Colonic mucosa (tissue), 4 donors: ENCODE results near the gene CABP4. TPM values are rescaled to one million over a fixed set of nuclear protein-coding genes. Genes with fewer than 3 reads are reported as not detected.
"Not testable (repeated sequence)": the region's sequence is repeated elsewhere in the genome, so short reads cannot be mapped to it uniquely, and the experiment has no call there.

Experiments used
- DNase-seq: peaks from one replicate; pipeline ENCODE4 v3.0.0-alpha.2; 2020
- H3K27ac ChIP-seq: fragments of 200-600 bp; one replicate; pipeline ENCODE4 v1.8.0; 2021
- H3K27me3 ChIP-seq: fragments of 200-600 bp; one replicate; pipeline ENCODE4 v1.8.0; 2021
- H3K36me3 ChIP-seq: fragments of 200-600 bp; one replicate; pipeline ENCODE4 v1.8.0; 2021
- H3K4me1 ChIP-seq: fragments of 200-600 bp; one replicate; pipeline ENCODE4 v1.8.0; 2021; ENCODE audit warnings: mild to moderate bottlenecking
- H3K4me3 ChIP-seq: fragments of 200-600 bp; one replicate; pipeline ENCODE4 v1.8.0; 2021
- H3K9ac ChIP-seq, 2 donors: one replicate each; pipeline ENCODE4 v1.7.0; 2013; ENCODE audit warnings: control low read depth in 2 of 2, low read depth in 2 of 2, low read length in 2 of 2
- H3K9me3 ChIP-seq: fragments of 200-600 bp; one replicate; pipeline ENCODE4 v1.8.0; 2021
- CTCF ChIP-seq: fragments of 200-600 bp; IDR thresholded peaks from one replicate; pipeline ENCODE4 v1.8.0; 2022; ENCODE audit warnings: antibody characterized with exemption, mild to moderate bottlenecking
- intact Hi-C: fragments of 100-400 bp; cut with DNase I; formaldehyde crosslinking; loops from one replicate; pipeline ENCODE4 v1.14.1; 2022
- total RNA-seq, 2 donors: library from RNA; stranded (reverse); fragmentation: NEBNext Ultra II Directional in 1 of 2; extraction: Animal tissue kit (Norgen Biotek cat#: 25700) in 1 of 2; gene quantifications; one replicate each; pipeline ENCODE4 v1.2.1, GENCODE V29; 2021
- donor health status: healthy.
- donor health status: DM: no; HTN: no; CAD: no.
- donor health status: DM: no; HTN: no; CAD: no.

CABP4 gene
- total RNA-seq, 2 donors from 2014 or later = 0.20 to 0.53 TPM

GRCh38 chr11:67482275-67482826 lies 27.2 kb downstream of the CABP4 start:
- peak; percentile 23 for DNase-seq
- peaks cover 11% of the 10 kb centered on the region for H3K4me1 ChIP-seq

DNA sequence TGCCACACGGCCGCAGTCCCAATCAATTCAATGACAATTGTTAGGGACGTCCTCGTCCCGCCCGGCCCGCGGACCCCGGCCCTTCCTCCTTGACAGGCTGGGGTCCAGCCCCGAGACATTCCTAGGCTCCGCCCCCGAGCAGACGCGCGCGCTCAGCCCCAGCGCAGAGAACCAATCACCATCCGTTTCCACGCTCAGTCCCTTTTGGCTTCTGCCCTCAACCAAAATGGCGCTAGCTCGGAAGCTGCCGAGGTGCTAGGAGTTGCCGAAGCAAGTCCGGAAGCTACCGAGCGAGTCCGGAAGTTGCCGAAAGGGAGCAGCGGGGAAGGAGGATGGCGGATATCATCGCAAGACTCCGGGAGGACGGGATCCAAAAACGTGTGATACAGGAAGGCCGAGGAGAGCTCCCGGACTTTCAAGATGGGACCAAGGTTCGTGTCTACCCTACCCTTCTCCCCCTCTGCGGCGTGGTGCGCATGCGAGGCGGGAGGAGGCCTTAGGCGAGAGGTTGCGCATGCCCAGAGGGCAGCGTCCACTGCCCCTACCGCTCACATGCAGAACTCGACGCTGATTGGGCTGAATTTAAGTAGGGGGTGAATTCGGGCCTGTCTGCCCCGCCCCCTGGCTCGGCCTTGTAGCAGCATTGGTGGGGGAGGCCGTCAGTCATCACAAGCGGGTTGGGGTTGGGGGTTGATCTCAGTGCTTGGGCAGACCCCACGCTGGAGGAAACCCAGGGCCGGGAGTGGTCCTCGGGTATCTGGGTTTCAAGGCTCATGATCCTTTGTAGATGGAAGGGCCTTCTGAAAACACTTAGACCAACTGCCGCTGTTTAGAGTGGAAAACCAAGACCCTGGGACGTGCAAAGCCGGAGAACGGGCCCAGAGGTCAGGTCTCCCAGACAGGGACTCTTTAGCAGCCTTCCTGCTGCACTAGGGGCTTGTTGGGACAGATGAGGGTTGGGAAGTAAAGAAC lies 28.0 kb downstream of the CABP4 start, which contains the start of gene AIP:
Gene AIP (plus strand): TSS at position 200 of the 972 bp plus-strand sequence. CDS start 133 bp downstream, at position 333.
- DNase-seq = peak; percentile 99
- Histone ChIP-seq H3K4me1 (peaks cover 11% of the 10 kb centered on the region), H3K9me3 (no peaks in the 10 kb centered on the region), H3K36me3 (peaks cover 6% of the 10 kb centered on the region), H3K9ac (peak within 1 kb of the TSS; percentile 64 to 67), H3K27ac (peak within 1 kb of the TSS; percentile 79), H3K27me3 (no peaks in the 10 kb centered on the region), H3K4me3 (peak within 1 kb of the TSS; percentile 53)
- TF ChIP-seq CTCF = no peak
- intact Hi-C loops = no loop called here

More at GRCh38 chr11:67482275-67482826, 27.2 kb downstream of the CABP4 start:
- intact Hi-C loops = no loop called here
- Histone ChIP-seq H3K9ac (peak overlapping the region; percentile 64 to 67), H3K9me3 (no peaks in the 10 kb centered on the region), H3K27ac (peak overlapping the region; percentile 79), H3K4me3 (peak overlapping the region; percentile 53), H3K27me3 (no peaks in the 10 kb centered on the region), H3K36me3 (no peaks in the 10 kb centered on the region)
- TF ChIP-seq CTCF = no peak

- peak; percentile 25 for DNase-seq
- Histone ChIP-seq H3K27ac (peak overlapping the region; percentile 79), H3K27me3 (no peaks in the 10 kb centered on the region), H3K4me1 (peaks cover 11% of the 10 kb centered on the region), H3K36me3 (peaks cover 6% of the 10 kb centered on the region), H3K9me3 (no peaks in the 10 kb centered on the region), H3K9ac (peak overlapping the region; percentile 64 to 67), H3K4me3 (peak overlapping the region; percentile 53)
- intact Hi-C loops = no loop called here
- TF ChIP-seq CTCF = no peak
Observed at GRCh38 chr11:67483831-67484665, 28.9 kb downstream of the CABP4 start.

DNA sequence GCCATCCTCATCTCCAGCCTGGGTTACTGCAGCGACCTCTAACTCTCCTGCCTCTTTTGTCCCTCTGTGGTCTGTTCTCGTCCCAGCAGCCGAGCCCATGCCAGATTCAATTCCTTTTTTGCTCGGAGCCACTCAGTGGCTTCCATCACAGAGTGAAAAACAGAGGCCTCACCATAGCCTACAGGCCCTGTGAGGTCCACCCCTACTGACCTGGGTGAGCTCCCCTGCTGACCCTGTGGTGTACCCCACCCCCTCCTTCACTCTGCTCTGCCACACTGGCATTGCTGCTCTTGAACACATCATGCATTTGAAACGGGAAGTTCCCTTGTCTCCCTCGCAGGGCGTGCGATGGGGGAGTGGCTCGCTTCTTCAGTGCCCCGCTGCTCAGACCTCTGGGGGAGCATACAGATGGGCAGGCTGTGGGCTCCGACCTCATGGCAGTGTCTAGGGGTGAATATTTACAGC lies 29.7 kb downstream of the CABP4 start:
- Histone ChIP-seq H3K9ac (peak overlapping the region; percentile 26 to 28), H3K36me3 (peaks cover 6% of the 10 kb centered on the region), H3K9me3 (no peaks in the 10 kb centered on the region), H3K4me1 (peaks cover 11% of the 10 kb centered on the region), H3K27me3 (no peaks in the 10 kb centered on the region), H3K27ac (peak overlapping the region; percentile 79), H3K4me3 (no peak overlapping the region)
- peak; percentile 44 for DNase-seq
- intact Hi-C loops = no loop called here
- TF ChIP-seq CTCF = no peak

GRCh38 chr11:67485873-67486361 lies 30.8 kb downstream of the CABP4 start:
- H3K27me3 ChIP-seq, H3K9ac ChIP-seq, H3K4me3 ChIP-seq, intact Hi-C loops, H3K36me3 ChIP-seq, H3K9me3 ChIP-seq: not testable (repeated sequence)
- Histone ChIP-seq H3K4me1 (peaks cover 11% of the 10 kb centered on the region), H3K27ac (peak overlapping the region; percentile 27)
- peak; percentile 50 for DNase-seq
